WTC11 (cell line): ENCODE measurements around the gene CLN6. TPM values are rescaled to one million over a fixed set of nuclear protein-coding genes. Genes with fewer than 3 reads are reported as not detected.
A peak's percentile ranks its signal among the peaks of the same experiment; 100 is the strongest.

Experiments
- ATAC-seq: fragments of 200-7000 bp; cut with Tn5 transposase; 2 replicates; pipeline ENCODE4 v1.10.0; 2021; ENCODE audit warnings: mild to moderate bottlenecking, moderate library complexity
- CTCF ChIA-PET: fragments of 300-600 bp; sonication (Branson Sonifier 250); formaldehyde crosslinking; loops from one replicate; lab custom pipeline; 2021; ENCODE audit warnings: antibody characterized with exemption; lab: Charles Lee
- POLR2A ChIA-PET: fragments of 350-600 bp; sonication (Branson Sonifier 250); formaldehyde crosslinking; loops from one replicate; lab custom pipeline; 2021; ENCODE audit warnings: antibody characterized with exemption; lab: Charles Lee
- DNase-seq: peaks from one replicate; pipeline ENCODE4 v3.0.0; 2021; ENCODE audit warnings: low spot score
- H3K27ac Mint-ChIP-seq: 2 replicates; pipeline ENCODE4 v1.8.0; 2021; ENCODE audit warnings: mixed read lengths
- H3K27me3 Mint-ChIP-seq: 2 replicates; pipeline ENCODE4 v1.8.0; 2021; ENCODE audit warnings: low read depth, mild to moderate bottlenecking, moderate library complexity, mixed read lengths
- H3K36me3 Mint-ChIP-seq: 2 replicates; pipeline ENCODE4 v1.8.0; 2021; ENCODE audit warnings: mixed read lengths
- H3K4me1 Mint-ChIP-seq: 2 replicates; pipeline ENCODE4 v1.8.0; 2022; ENCODE audit warnings: mixed read lengths
- H3K4me3 Mint-ChIP-seq: 2 replicates; pipeline ENCODE4 v1.8.0; 2021; ENCODE audit warnings: mild to moderate bottlenecking, moderate library complexity, mixed read lengths
- H3K9me3 Mint-ChIP-seq: 2 replicates; pipeline ENCODE4 v1.8.0; 2021; ENCODE audit warnings: mixed read lengths
- ATF6 ChIP-seq: sonication (generic); formaldehyde crosslinking; IDR thresholded peaks from 2 replicates; pipeline ENCODE4 v1.8.1; 2023; ENCODE audit warnings: mild to moderate bottlenecking, missing genetic modification reagents
- FOXJ3 ChIP-seq: sonication (generic); formaldehyde crosslinking; IDR thresholded peaks from 2 replicates; pipeline ENCODE4 v1.9.0; 2021; ENCODE audit warnings: missing genetic modification reagents, mild to moderate bottlenecking, borderline replicate concordance
- HMGA2 ChIP-seq: fragments of 250-450 bp; sonication (Bioruptor Pico); IDR thresholded peaks from 2 replicates; pipeline ENCODE4 v1.4.0; 2021; ENCODE audit warnings: mild to moderate bottlenecking, moderate library complexity
- JUN ChIP-seq: sonication (generic); formaldehyde crosslinking; IDR thresholded peaks from 2 replicates; pipeline ENCODE4 v1.8.0; 2023; ENCODE audit warnings: mild to moderate bottlenecking, missing genetic modification reagents
- KAT7 ChIP-seq: sonication (generic); formaldehyde crosslinking; IDR thresholded peaks from 2 replicates; pipeline ENCODE4 v1.8.1; 2023; ENCODE audit warnings: missing genetic modification reagents, mild to moderate bottlenecking, borderline replicate concordance
- MXD4 ChIP-seq: fragments of 250-450 bp; sonication (Bioruptor Pico); IDR thresholded peaks from 2 replicates; pipeline ENCODE4 v1.8.0; 2021; ENCODE audit warnings: mild to moderate bottlenecking, moderate library complexity, borderline replicate concordance
- NR3C1 ChIP-seq: sonication (generic); formaldehyde crosslinking; conservative IDR thresholded peaks from 2 replicates; pipeline ENCODE4 v1.8.1; 2023; ENCODE audit warnings: low read depth, mild to moderate bottlenecking, missing genetic modification reagents
- PREB ChIP-seq: sonication (generic); formaldehyde crosslinking; IDR thresholded peaks from 2 replicates; pipeline ENCODE4 v1.8.1; 2022; ENCODE audit warnings: mild to moderate bottlenecking, missing genetic modification reagents, moderate library complexity, borderline replicate concordance
- RORB ChIP-seq: fragments of 250-450 bp; sonication (Bioruptor Pico); IDR thresholded peaks from 2 replicates; pipeline ENCODE4 v1.9.0; 2021; ENCODE audit warnings: mild to moderate bottlenecking
- SMAD4 ChIP-seq: sonication (generic); formaldehyde crosslinking; IDR thresholded peaks from 2 replicates; pipeline ENCODE4 v1.8.0; 2022; ENCODE audit warnings: mild to moderate bottlenecking, missing genetic modification reagents
- TEAD4 ChIP-seq: sonication (generic); formaldehyde crosslinking; IDR thresholded peaks from 2 replicates; pipeline ENCODE4 v1.8.0; 2022; ENCODE audit warnings: mild to moderate bottlenecking, missing genetic modification reagents
- USF1 ChIP-seq: sonication (generic); formaldehyde crosslinking; IDR thresholded peaks from 2 replicates; pipeline ENCODE4 v1.8.0; 2022; ENCODE audit warnings: mild to moderate bottlenecking, missing genetic modification reagents
- USF2 ChIP-seq: sonication (generic); formaldehyde crosslinking; IDR thresholded peaks from 2 replicates; pipeline ENCODE4 v1.8.1; 2023; ENCODE audit warnings: mild to moderate bottlenecking, missing genetic modification reagents, moderate library complexity
- ZNF232 ChIP-seq: sonication (generic); formaldehyde crosslinking; IDR thresholded peaks from 2 replicates; pipeline ENCODE4 v1.8.0; 2022; ENCODE audit warnings: mild to moderate bottlenecking, missing genetic modification reagents
- ZNF263 ChIP-seq: sonication (generic); formaldehyde crosslinking; IDR thresholded peaks from 2 replicates; pipeline ENCODE4 v1.8.1; 2022; ENCODE audit warnings: low read depth, mild to moderate bottlenecking, moderate library complexity, missing genetic modification reagents
- ZNF416 ChIP-seq: fragments of 250-450 bp; sonication (Bioruptor Pico); IDR thresholded peaks from 2 replicates; pipeline ENCODE4 v1.9.0; 2021; ENCODE audit warnings: mild to moderate bottlenecking, inconsistent platforms
- ZNF425 ChIP-seq: fragments of 250-450 bp; sonication (Bioruptor Pico); conservative IDR thresholded peaks from 2 replicates; pipeline ENCODE4 v1.9.0; 2021; ENCODE audit warnings: mild to moderate bottlenecking
- ZNF512 ChIP-seq: sonication (generic); formaldehyde crosslinking; IDR thresholded peaks from 2 replicates; pipeline ENCODE4 v1.8.1; 2022; ENCODE audit warnings: missing genetic modification reagents, borderline replicate concordance
- total RNA-seq: library from RNA; stranded (reverse); gene quantifications from 3 replicates; pipeline ENCODE4 v1.2.3, GENCODE V29; 2021

The CLN6 gene
- total RNA-seq, 1 experiment from 2014 or later, result 50.2 TPM

GRCh38 chr15:68187559-68187958 is 42.0 kb downstream of the CLN6 start:
- Mint-ChIP-seq H3K27ac (peak overlapping the region; percentile 78), H3K27me3 (no peaks in the 10 kb centered on the region), H3K4me3 (no peak overlapping the region), H3K9me3 (no peaks in the 10 kb centered on the region), H3K4me1 (peaks cover 17% of the 10 kb centered on the region), H3K36me3 (peaks cover 43% of the 10 kb centered on the region)
- CTCF ChIA-PET, result interaction anchor here (1.0 kb wide), 1 partner anchor 23 kb away, joined by 3 read pairs; no protein-coding TSS in a partner anchor
- no peak for ATAC-seq
- POLR2A ChIA-PET, result no interaction called here
- DNase-seq, result no peak
- TF ChIP-seq ZNF512, result no peak
- no peak for TF ChIP-seq HMGA2 (CRISPR knock-in tag)
- no peak for TF ChIP-seq ZNF263
- TF ChIP-seq FOXJ3 (CRISPR knock-in tag), result no peak

- no peak for TF ChIP-seq ZNF512
- TF ChIP-seq MXD4 (CRISPR knock-in tag), result no peak
- no peak for TF ChIP-seq USF2
- no peak for TF ChIP-seq ZNF425 (CRISPR knock-in tag)
- TF ChIP-seq PREB (CRISPR knock-in tag), result no peak
- no peak for TF ChIP-seq ZNF232 (CRISPR knock-in tag)
- TF ChIP-seq SMAD4 (CRISPR knock-in tag), result no peak
- TF ChIP-seq USF1 (CRISPR knock-in tag), result no peak
- no peak for TF ChIP-seq KAT7 (CRISPR knock-in tag)
- TF ChIP-seq NR3C1 (CRISPR knock-in tag), result no peak
- TF ChIP-seq ATF6, result no peak
- TF ChIP-seq JUN (CRISPR knock-in tag), result no peak
- TF ChIP-seq TEAD4 (CRISPR knock-in tag), result no peak
- TF ChIP-seq RORB, result no peak
- TF ChIP-seq ZNF416 (CRISPR knock-in tag), result no peak
- Mint-ChIP-seq H3K4me3 (no peak overlapping the region), H3K4me1 (peaks cover 14% of the 10 kb centered on the region), H3K9me3 (no peaks in the 10 kb centered on the region), H3K36me3 (peaks cover 41% of the 10 kb centered on the region), H3K27ac (no peak overlapping the region), H3K27me3 (no peaks in the 10 kb centered on the region)
- DNase-seq (no peak), ATAC-seq (no peak)
- ChIA-PET CTCF (interaction anchor here (0.8 kb wide), 1 partner anchor 8 kb away, joined by 3 read pairs; no protein-coding TSS in a partner anchor), POLR2A (no interaction called here)
Measured at GRCh38 chr15:68186671-68187397, 42.7 kb downstream of the CLN6 start.
